Measurements from ENCODE around the gene SHISA9.

- TF ChIP-seq POLR2A (IDR thresholded peaks at IDR 0.05), result no peak
- no peak for TF ChIP-seq CTCF (IDR thresholded peaks at IDR 0.05)
- TF ChIP-seq EP300 (IDR thresholded peaks at IDR 0.05), result no peak
Observed at GRCh38 chr16:12868169-12868568, 33.2 kb upstream of the SHISA9 start.

All from stomach (tissue), 4 donors.